Gastroesophageal sphincter (tissue), 4 donors: ENCODE results near the gene CHRM1. TPM values are rescaled to one million over a fixed set of nuclear protein-coding genes. Genes with fewer than 3 reads are reported as not detected.
A peak's percentile ranks its signal among the peaks of the same experiment; 100 is the strongest.

ENCODE experiments used
- ATAC-seq: fragments of 150-250 bp; one replicate; pipeline ENCODE4 v1.9.1; 2016; ENCODE audit warnings: mild to moderate bottlenecking, moderate library complexity
- H3K27ac ChIP-seq, 4 donors: fragments of 200-600 bp; sonication (generic) in 3 of 4; 1 replicate in 3 of 4; 2 replicates in 1 of 4; pipeline ENCODE4 v1.5.1; 2016 to 2019
- H3K27me3 ChIP-seq: fragments of 200-600 bp; sonication (generic); one replicate; pipeline ENCODE4 v1.5.1; 2019
- H3K36me3 ChIP-seq, 2 donors: fragments of 200-600 bp; sonication (generic); one replicate each; pipeline ENCODE4 v1.5.1; 2019; ENCODE audit warnings: control low read depth in 1 of 2
- H3K4me1 ChIP-seq, 3 donors: fragments of 200-600 bp; sonication (generic); 1 replicate in 2 of 3; 2 replicates in 1 of 3; pipeline ENCODE4 v1.5.1; 2016 to 2019; ENCODE audit warnings: control low read depth in 2 of 3
- H3K4me3 ChIP-seq, 2 donors: fragments of 200-600 bp; sonication (generic); one replicate each; pipeline ENCODE4 v1.5.1; 2019; ENCODE audit warnings: mild to moderate bottlenecking in 1 of 2, moderate library complexity in 1 of 2
- H3K9me3 ChIP-seq, 3 donors: fragments of 200-600 bp; sonication (generic); one replicate each; pipeline ENCODE4 v1.5.1; 2017 to 2019; ENCODE audit warnings: control low read depth in 2 of 3
- EP300 ChIP-seq: sonication (generic); formaldehyde crosslinking; IDR thresholded peaks from one replicate; pipeline ENCODE4 v1.6.1; 2017; ENCODE audit warnings: antibody characterized with exemption, mild to moderate bottlenecking
- POLR2A ChIP-seq, 2 donors: fragments of 450-650 bp; IDR thresholded peaks; one replicate each; pipeline ENCODE4 v1.6.1; 2017; ENCODE audit warnings: antibody characterized with exemption in 2 of 2, mild to moderate bottlenecking in 2 of 2, moderate library complexity in 1 of 2
- POLR2AphosphoS5 ChIP-seq: sonication (generic); formaldehyde crosslinking; IDR thresholded peaks from one replicate; pipeline ENCODE4 v1.6.1; 2017; ENCODE audit warnings: antibody characterized with exemption
- WGBS, 2 donors: methylation state at CpG; one replicate each; pipeline ENCODE4 v1.1.5; 2018; ENCODE audit warnings: low coverage in 1 of 2; 5-methylcytosine and 5-hydroxymethylcytosine counted together
- total RNA-seq, 4 donors: library from RNA; depleted of rRNA; stranded (reverse); fragments of >200 nt; gene quantifications; one replicate each; pipeline ENCODE4 v1.1.0, GENCODE V29; 2016
- TF ChIP-seq, protein P1 (sequence below), 4 experiments: fragments of 200-600 bp in 2 of 4; fragments of 450-650 bp in 2 of 4; sonication (generic) in 1 of 4; IDR thresholded peaks; one replicate each; pipeline ENCODE4 v1.5.1; 2017 to 2019; ENCODE audit warnings: antibody characterized with exemption in 4 of 4, mild to moderate bottlenecking in 2 of 4, moderate library complexity in 2 of 4

The CHRM1 gene
- total RNA-seq, 4 donors from 2014 or later = 0.16 to 0.89 (median 0.27) TPM; not detected in 1

DNA sequence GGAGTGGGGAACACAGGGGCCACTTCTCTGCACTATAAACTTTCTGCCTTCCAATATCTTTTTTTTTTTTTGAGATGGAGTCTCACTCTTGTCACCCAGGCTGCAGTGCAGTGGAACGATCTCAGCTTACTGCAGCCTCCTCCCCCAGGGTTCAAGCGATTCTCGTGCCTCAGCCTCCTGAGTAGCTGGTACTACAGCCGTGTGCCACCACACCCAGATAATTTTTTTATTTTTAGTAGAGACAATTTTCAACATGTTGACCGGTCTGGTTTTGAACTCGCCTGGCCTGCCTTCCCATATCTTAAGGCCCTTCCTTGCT, 38.8 kb downstream of the CHRM1 start:
- H3K4me3 ChIP-seq = peak overlapping the region; percentile 85 to 93
- H3K9me3 ChIP-seq = no peaks in the 10 kb centered on the region
- H3K27me3 ChIP-seq = no peaks in the 10 kb centered on the region
- H3K36me3 ChIP-seq = peaks cover 0 to 52% of the 10 kb centered on the region in 2 donors
- WGBS, 2 donors = 25 to 27% methylated on average over 5 to 6 of the region's 6 CpGs
- TF ChIP-seq EP300 (no peak), POLR2A (IDR thresholded peaks at IDR 0.05) (no peak), POLR2AphosphoS5 (no peak)
- TF ChIP-seq, protein P1, sequence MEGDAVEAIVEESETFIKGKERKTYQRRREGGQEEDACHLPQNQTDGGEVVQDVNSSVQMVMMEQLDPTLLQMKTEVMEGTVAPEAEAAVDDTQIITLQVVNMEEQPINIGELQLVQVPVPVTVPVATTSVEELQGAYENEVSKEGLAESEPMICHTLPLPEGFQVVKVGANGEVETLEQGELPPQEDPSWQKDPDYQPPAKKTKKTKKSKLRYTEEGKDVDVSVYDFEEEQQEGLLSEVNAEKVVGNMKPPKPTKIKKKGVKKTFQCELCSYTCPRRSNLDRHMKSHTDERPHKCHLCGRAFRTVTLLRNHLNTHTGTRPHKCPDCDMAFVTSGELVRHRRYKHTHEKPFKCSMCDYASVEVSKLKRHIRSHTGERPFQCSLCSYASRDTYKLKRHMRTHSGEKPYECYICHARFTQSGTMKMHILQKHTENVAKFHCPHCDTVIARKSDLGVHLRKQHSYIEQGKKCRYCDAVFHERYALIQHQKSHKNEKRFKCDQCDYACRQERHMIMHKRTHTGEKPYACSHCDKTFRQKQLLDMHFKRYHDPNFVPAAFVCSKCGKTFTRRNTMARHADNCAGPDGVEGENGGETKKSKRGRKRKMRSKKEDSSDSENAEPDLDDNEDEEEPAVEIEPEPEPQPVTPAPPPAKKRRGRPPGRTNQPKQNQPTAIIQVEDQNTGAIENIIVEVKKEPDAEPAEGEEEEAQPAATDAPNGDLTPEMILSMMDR (IDR thresholded peaks at IDR 0.05) = no peak
- no peak for ATAC-seq
- peaks cover 0 to 78% (median 32%) of the 10 kb centered on the region in 3 donors for H3K4me1 ChIP-seq
- H3K27ac ChIP-seq = peak overlapping the region in 3 of 4 donors; percentile 97 to 99 (median 97)

DNA sequence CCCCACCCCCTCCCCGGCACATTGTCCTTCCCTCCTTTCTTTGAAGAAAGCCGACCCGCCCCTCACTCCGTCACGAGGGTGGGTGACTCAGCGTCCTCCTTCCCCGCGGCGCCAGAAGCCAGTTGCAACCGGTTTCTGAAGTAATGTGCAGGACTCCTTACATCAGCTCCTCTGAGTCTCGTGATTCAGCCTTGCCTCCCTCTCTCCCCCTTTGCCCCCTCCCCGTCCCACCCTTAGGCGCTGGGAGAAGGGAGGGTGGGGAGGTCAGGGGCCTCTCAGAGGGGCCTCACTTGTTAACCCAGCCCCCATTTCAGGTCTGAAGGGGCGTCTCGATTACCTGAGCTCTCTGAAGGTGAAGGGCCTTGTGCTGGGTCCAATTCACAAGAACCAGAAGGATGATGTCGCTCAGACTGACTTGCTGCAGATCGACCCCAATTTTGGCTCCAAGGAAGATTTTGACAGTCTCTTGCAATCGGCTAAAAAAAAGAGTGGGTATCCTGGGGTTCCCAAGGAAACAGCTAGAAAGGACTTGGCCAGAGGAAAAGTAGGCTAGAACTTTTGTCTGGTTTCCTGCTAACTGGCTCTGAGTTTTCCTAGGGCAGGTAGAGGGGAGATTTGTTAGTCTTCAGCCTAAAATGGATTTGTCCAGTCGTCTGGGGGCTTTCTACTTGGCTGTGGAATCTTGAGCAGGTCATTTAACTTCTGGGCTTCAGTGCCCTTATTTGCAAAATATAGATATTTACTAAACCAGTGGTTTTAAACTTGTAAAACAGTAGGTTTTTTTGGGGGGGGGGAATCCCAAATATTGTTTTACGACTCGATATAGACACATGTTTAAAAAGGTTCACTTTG, 39.4 kb downstream of the CHRM1 start:
- H3K27me3 ChIP-seq = no peaks in the 10 kb centered on the region
- ATAC-seq = peak; percentile 88
- H3K4me3 ChIP-seq = peak overlapping the region; percentile 85 to 93
- H3K27ac ChIP-seq = peak overlapping the region; percentile 95 to 99 (median 97)
- H3K9me3 ChIP-seq = no peaks in the 10 kb centered on the region
- TF ChIP-seq, protein P1 (IDR thresholded peaks at IDR 0.05) = no peak
- TF ChIP-seq EP300 (no peak), POLR2A (IDR thresholded peaks at IDR 0.05) (no peak), POLR2AphosphoS5 (peak; percentile 49)
- WGBS, 2 donors = 3 to 5% methylated on average over 10 to 11 of the region's 21 CpGs
- H3K36me3 ChIP-seq = peaks cover 0 to 46% of the 10 kb centered on the region in 2 donors
- peaks cover 0 to 72% (median 32%) of the 10 kb centered on the region in 3 donors for H3K4me1 ChIP-seq

DNA sequence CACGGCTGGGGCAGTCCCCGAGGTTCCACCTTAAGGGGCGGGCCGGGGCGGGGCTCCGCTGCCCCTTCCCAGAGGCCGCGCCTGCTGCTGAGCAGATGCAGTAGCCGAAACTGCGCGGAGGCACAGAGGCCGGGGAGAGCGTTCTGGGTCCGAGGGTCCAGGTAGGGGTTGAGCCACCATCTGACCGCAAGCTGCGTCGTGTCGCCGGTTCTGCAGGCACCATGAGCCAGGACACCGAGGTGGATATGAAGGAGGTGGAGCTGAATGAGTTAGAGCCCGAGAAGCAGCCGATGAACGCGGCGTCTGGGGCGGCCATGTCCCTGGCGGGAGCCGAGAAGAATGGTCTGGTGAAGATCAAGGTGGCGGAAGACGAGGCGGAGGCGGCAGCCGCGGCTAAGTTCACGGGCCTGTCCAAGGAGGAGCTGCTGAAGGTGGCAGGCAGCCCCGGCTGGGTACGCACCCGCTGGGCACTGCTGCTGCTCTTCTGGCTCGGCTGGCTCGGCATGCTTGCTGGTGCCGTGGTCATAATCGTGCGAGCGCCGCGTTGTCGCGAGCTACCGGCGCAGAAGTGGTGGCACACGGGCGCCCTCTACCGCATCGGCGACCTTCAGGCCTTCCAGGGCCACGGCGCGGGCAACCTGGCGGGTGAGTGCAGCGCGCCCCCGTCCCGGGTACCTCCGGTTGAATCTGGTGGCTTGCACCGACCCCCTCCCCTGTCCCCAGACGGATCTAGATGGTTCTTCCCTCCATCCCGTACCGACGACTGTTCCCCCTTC, 40.2 kb downstream of the CHRM1 start, which contains the start of gene SLC3A2:
SLC3A2 (plus strand) TSS at position 94 of the 776 bp plus-strand sequence; CDS start at position 222, 128 bp downstream.
- Histone ChIP-seq H3K4me3 (peak within 1 kb of the TSS; percentile 85 to 93), H3K27ac (peak within 1 kb of the TSS; percentile 95 to 99 (median 97)), H3K9me3 (no peaks in the 10 kb centered on the region), H3K27me3 (no peaks in the 10 kb centered on the region), H3K4me1 (peaks cover 0 to 64% (median 32%) of the 10 kb centered on the region in 3 donors), H3K36me3 (peaks cover 0 to 38% of the 10 kb centered on the region in 2 donors)
- peak; percentile 91 for ATAC-seq
- WGBS, 2 donors = 0% methylated on average over 12 to 20 of the region's 69 CpGs
- TF ChIP-seq, protein P1 (IDR thresholded peaks at IDR 0.05) = peak in 3 of 4 experiments; percentile 69 to 94 (median 76)
- peak; percentile 97 to 98 for TF ChIP-seq POLR2A (IDR thresholded peaks at IDR 0.05)
- peak; percentile 99 for TF ChIP-seq POLR2AphosphoS5
- no peak for TF ChIP-seq EP300

DNA sequence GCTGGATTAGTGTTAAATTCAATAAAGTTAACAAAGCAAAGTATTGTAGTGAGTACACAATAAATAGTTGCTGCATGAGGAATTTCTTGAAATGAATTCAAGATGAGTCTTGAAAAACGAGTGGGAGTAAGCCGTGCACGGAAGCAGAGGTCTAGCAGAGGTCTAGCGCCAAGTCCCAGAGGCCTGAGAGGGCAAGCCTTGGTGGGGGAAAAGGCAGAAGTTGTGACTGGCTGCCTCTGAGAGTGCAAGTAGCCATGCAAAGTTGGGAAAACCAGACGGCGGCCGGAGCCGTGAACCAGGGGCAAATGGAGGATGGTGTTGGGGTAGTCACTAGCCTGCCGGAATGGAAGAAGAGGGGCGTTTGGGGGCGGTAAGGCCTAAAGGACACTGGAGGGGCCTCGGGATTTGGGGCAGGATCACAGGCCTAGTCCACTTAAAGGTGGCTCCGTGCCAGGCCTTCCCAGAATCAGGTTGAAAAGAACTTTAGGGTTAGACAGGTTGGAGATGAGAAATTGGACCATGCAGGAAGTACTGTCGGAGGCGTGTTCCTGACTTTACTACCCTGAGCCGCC, 40.8 kb downstream of the CHRM1 start:
- Histone ChIP-seq H3K27me3 (no peaks in the 10 kb centered on the region), H3K9me3 (no peaks in the 10 kb centered on the region), H3K36me3 (peaks cover 0 to 31% of the 10 kb centered on the region in 2 donors), H3K4me3 (peak overlapping the region; percentile 85 to 93), H3K4me1 (peaks cover 0 to 57% (median 32%) of the 10 kb centered on the region in 3 donors), H3K27ac (peak overlapping the region; percentile 95 to 99 (median 97))
- TF ChIP-seq, protein P1 (IDR thresholded peaks at IDR 0.05) = no peak
- TF ChIP-seq POLR2AphosphoS5 = peak; percentile 41
- TF ChIP-seq POLR2A (IDR thresholded peaks at IDR 0.05) = no peak
- 0% methylated on average over 12 to 16 of the region's 16 CpGs for WGBS, 2 donors
- peak; percentile 6 for ATAC-seq
